NCI-H1694 treated with DMSO at 0.1 percent for 48 hours (cell line): ENCODE results near the gene LAMB4.
"Not testable (repeated sequence)": the region's sequence is repeated elsewhere in the genome, so short reads cannot be mapped to it uniquely, and the experiment has no call there.

ENCODE experiments used
- DNase-seq: peaks from one replicate; lab custom pipeline; 2025; lab: John Stamatoyannopoulos, UW

Gene LAMB4

DNA sequence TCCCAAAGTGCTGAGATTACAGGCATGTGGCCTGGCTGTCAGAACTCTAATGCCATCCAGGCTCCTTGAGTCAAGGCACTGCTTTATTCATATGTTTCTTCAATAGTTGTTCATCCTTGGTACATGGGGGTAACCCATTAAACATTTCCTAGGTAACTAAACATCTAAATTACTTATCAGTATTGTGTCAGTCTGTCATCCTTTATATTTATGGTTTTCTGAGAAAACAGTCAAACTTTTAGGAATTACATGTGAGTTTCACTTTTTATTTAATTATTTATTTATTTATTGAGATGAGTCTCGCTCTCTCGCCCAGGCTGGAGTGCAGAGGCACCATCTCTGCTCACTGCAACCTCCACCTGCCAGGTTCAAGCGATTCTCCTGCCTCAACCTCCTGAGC lies 81.7 kb downstream of the LAMB4 start:
- no peak for DNase-seq

DNA sequence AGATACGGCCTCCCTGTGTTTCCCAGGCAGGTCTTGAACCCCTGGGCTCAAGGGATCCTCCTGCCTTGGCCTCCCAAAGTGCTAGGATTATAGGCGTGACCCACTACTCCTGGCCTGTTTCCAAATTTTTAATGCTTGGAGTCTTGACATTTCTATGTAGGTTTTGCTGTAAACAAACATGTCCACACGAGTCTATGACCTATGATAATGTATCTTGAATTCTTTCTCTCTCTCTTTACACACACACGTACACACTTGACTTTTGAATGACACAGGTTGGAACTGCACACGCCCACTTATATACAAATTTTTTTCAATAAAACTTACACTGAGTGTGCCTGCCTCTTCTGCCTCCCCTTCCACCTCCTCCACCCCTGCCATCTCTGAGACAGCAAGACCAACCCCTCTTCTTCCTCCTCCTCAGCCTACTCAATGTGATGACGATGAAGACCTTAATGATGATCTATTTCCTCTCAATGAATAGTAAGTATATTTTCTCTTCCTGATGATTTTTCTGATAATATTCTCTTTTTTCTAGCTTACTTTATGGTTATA lies 83.1 kb downstream of the LAMB4 start:
- DNase-seq = no peak

DNA sequence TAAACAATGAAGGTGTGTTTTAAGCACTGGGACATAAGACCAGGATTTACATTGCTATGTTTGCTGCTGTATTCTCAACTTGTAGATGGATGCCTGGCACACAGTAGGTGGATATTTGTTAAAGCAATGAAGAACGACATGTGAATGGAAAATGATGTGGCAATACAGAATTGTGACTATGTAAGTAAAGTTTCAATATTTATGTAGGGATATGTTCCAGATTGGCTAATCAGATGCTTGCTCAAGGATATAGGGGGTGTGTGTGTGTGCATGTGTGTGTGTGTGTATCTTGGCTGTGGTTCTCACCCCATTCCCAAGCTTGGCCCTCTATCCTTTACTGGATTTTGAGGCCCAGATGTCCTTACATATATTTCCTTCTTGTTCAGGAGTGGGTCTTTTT lies 84.5 kb downstream of the LAMB4 start:
- DNase-seq = no peak

DNA sequence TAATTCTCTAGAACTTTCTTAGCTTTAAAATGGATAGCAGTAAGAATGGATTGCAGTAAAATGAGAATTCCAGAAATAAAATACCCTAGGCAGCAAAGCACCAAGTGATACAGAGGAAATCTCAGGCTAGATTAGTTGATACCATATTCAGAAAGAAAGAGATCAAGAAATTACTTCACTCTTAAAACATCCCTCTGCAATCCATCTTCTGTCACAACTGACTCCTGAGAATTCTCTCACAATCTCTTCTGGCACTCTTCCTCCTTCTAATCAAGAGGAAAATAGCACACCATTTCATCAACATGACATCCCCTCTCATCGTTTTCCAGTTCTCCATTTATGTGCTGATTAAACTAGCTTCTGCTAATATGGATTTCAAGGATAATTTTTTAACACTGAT lies 85.0 kb downstream of the LAMB4 start:
- DNase-seq = no peak

DNA sequence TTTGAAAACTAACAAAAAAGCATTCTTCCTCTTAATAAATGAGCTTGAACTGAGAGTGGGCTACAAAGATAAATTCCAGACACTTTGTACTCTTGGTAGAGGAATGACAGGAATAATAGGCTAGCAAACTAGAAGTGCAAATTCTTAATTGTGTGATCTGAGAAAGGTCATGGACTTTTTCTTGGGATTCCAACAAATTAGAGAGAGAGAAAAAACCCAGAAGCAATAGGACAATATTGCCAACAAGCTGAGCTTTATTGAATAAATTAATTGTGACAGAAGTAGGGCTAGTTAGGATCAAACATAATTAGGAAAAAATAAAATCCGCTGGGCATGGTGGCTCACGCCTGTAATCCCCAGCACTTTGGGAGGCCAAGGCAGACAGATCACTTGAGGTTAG lies 85.8 kb downstream of the LAMB4 start:
- no peak for DNase-seq

DNA sequence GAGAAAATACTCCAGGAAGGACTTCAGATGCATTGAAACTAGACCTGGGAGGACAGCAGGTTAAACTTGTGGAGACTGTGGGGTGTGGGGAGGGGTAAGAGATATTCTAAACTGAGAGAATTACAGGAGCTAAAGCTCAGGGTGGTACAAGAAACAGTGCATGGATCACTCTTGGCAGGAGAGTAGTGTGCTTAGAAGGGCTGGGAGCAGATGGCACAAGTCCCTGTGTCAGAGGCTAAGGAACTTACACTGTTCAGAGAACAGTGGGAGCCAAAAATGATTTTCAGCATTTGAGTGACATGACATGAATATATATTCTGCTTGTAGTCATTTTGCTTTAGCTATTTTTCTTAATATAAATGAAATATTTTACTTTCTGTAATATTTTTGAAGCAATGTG lies 91.2 kb downstream of the LAMB4 start:
- DNase-seq = peak; percentile 13

DNA sequence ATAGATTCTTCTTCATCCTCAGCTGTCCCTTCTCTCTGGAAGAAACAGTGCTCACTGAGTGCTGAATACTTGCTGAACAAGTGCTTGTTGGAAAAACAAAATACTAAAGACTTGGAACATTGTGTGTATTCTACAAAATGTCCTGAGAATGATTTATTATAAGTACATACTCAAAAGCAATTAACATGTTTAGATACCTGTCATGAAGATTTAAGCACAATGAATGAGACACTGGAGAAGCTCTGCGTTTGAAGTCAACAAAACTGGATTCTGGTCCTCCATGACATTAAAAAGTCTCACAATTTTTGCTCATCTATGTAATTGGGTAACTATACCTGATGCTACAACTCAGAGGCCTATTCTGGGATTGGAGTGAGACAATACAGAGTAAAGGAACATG lies 92.4 kb downstream of the LAMB4 start:
- no peak for DNase-seq

DNA sequence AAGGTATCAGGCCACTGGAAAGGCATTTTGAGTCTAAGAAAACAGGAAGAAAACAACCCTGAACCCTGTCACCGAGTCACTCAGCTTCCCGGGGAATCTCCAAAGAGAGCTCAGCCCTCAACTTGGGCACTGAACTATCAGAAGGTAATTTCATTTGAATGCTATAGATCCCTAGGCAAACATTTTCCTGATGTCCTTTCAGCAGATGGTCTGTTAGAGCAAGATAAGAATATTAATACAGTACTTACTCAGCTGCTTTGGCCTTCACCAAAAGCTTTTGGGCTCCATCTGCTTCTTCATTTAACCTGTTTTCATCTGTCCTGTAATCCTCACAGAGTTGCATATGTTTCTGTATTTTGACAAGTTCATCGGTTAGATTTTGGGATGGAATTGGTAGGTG lies 93.0 kb downstream of the LAMB4 start:
- DNase-seq = no peak

DNA sequence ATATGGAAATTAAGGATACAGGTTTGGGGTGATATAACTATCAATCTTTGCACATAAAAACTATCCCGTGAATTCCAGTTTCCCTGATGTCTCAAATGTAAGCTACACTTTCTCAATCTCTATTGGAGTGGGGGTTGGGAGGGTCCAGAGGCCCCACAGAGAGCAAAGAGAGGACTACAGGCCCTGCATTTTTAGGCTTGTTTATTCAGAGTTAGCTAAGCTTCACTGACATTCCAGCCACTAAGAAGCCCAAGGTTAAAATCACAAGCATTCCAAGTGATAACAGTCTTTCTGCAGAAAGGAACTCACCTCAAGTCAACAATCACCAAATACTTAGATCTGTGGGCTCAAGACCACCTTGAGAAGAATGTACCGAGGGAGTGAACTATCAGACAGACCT lies 95.6 kb downstream of the LAMB4 start:
- DNase-seq = no peak

DNA sequence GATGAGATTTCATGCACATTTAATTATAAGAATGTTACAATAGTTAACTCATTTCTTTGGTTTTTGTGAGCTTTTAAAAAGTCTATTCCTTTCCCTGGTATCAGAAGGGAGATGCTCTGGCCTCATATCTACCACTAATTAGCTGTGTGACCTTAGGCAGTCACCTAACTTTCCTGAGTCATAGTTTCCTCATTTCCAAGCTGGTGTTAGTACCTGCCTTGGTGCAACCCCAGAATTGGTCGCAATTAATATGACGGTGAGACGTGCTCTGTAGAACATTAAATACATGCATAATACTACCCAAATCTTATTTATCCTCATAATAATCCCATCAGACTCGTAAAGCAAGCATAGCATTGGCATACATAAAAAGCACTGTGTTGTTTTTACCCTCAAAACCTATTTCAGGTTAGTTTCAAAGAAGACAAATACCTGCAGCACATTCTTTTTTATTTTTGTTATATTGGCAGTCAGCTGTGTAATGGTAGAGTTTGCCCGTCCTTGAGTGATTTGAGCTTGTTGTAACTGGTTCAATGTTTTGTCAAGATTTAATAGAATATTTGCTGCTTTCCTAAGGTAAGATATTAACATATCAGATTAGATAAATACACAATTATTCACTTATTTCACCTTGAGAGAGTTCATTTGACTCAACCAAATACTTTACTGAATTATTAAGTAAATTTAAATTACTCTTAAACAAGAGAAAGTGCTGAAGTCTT lies 96.2 kb downstream of the LAMB4 start:
- no peak for DNase-seq

DNA sequence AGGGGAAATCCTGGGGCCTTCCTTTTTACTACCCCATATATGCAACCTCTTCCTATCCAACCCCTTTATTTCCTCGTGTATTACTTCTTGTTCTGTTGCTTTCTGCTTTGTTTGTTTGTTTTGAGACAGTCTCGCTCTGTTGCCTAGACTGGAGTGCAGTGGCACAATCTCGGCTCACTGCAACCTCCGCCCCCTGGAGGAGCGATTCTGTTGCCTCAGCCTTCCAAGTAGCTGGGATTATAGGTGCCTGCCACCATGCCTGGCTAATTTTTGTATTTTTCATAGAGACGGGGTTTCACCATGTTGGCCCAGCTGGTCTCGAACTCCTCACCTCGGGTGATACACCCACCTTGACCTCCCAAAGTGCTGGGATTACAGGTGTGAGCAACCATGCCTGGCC lies 96.9 kb downstream of the LAMB4 start:
- DNase-seq = not testable (repeated sequence)

DNA sequence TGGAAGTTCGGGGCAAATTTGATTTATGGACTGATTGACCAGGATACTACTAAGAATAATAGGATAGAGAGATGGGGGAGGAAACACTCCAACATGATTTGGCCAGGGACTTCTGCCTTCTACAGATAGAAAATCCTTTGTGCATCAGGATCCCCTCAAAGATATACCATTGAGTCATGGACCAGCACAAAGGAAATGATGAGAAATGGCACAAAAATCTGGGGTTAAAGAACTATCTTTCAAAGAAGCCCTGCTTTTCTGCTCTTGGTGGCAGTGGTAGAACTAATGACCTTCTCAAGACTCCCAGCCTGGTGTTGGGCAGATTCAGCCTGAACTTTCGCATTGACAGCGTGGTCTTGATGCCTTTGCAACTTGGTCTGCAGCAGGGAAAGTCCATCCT lies 99.6 kb downstream of the LAMB4 start:
- no peak for DNase-seq

DNA sequence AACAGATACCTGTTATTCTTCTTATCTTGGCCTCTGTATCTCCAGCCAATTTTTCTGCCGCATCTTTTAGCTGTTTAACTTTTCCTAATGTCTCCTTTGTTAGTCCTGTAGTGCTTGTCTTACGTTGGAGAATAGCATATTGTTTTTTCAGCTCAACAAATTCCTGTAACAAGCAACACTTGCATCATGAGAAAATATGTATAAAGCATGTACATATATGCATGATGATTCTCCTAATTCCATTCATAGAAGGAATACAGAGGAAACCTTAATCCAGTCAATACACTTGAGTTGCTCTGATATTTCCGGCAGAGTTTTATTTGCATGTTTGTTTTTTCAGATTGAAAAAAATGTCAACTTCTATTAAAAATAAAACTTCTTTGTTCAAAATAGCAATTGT lies 101.1 kb downstream of the LAMB4 start:
- no peak for DNase-seq

DNA sequence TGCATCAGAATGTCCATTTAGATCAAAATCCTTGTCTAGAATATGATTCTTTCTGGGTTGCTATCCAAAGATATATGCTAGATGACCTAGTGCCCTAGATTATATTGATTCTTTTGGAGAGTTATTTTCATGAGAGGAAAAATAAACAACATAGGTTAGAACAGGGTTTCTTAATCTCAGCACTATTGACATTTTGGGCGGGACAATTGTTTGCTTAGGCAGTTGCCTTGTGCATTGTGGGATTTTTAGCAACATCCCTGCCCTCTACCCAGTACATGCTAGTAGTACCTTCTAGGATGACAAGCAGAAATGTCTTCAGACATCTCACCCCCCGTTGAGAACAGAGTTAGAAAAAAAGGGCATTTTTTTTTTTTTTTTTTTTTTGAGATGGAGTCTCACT lies 102.0 kb downstream of the LAMB4 start:
- no peak for DNase-seq

DNA sequence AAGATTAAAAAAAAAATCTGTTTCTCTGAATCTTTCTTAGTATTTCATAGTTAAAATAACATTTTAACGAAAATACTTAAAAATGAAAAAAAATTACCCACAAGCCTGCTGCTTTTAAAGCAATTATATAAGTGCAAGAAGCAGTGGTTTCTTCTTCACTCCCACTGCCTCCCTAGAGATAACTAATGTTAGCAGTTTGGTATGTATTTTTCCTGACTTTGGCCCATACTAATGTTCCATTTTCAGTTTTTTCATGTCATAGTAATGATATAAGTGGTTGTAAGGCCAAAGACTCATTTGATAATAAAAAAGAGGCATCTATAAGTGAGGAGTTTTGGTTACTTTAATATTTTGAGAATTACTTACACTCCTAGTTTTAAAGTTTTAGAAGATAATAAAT lies 102.9 kb downstream of the LAMB4 start:
- no peak for DNase-seq

DNA sequence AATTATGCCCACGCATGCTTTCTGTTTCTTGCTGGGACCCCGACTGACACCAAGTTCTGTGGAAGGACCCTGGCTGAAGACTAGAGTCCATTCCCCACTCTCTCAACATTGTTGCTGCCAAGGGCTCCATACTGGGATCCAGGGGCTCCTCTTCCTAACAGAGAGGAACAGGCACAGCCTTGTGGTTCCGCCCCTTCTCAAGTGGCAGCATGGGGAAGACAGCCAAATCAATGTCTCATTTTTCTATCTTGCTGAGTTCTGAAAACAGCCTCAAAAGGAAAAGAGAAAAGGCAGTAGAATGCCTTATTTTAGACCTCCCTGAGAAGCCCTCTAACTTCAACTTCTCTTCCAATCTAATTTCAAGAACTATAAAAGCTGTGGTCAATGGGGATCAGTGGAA lies 103.5 kb downstream of the LAMB4 start:
- no peak for DNase-seq

DNA sequence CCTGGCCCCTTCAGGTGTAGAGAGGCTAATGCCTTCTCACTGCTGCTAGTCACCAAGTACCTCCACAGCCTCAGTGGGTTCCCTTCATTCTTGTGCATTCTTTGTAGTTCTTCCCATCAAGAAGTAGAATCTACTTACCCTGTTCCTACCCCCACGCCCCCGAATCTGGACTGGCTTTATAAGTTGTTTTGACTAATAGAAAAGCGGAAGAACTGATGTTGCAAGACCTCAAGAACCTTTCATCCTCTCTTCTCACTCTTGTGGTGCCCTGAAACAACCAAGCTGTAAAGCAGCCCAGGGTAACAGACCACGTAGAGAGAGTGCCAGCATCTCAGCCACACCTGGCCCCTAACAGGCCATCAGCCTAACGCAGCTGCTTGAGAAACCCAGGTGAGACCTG lies 104.0 kb downstream of the LAMB4 start:
- DNase-seq = no peak

DNA sequence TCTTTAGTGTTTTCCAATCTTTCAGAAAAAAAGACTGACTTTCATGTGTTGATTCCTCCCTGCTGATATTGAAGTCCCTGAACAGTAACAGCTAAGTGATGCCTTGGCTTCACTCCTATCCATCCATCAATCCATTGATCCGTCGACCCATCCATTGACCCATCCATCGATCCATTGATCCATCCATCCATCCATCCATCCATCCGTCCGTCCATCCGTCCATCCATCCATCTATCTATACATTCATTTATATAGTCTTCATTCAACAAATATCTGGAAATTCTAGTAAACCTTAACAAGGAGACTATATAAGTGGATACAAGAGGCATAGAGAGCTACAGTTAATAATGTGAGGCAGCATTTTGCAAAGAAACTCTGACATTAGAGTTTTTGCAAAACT lies 105.6 kb downstream of the LAMB4 start:
- no peak for DNase-seq

DNA sequence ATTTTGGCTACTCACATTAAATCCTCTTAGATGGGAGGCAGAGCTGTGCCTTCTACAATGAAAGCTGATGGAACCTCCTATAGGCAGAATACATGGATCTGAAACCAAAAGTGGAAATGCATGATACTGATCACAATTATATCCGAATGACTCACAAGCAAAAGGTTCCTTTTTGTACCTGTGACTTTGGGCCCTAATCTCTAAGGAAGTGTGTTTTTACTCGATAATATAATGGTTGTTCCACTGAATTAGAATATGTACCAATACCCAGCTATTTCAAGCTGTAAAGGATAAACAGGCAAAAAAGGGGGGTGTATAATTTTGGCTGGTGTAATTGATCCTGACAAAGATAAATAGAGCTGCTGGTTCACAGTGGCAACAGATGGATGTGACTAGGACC lies 109.6 kb downstream of the LAMB4 start:
- no peak for DNase-seq

DNA sequence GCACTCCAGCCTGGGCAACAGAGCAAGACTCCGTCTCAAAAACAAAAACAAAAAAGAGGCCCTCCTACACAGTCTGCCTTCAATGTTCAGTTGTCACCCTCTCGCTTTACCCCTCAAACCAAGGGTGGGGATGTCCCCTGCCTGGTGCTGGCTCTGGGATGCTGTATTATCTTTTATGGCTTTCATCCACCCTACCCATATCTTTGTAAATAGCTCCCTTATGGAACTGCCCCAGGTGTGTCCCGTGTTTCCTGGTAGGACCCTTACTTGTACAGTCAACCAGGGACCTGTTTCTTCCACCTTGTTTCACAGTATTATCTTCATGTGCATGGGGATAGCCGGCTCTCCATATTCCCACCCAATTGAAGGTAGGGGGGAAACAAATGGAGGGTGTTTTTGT lies 111.5 kb downstream of the LAMB4 start:
- no peak for DNase-seq

DNA sequence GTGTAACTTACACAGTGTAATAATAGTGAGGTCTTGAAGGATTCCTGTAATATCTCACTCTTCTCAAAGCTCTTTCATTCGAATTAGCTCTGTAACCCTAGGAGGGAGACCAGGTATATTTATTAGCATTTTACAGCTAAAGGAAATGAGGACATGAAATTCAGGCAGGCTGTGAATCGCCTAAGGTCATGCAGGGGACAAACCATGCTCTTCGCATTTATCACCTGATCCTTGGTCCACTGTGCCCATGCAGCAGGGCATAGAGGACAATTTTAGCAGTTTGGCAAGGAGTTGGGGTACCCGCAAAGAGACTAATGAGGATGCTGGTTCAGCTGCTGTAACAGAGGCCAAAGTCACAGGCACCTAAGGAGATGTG lies 112.4 kb downstream of the LAMB4 start:
- DNase-seq = no peak

DNA sequence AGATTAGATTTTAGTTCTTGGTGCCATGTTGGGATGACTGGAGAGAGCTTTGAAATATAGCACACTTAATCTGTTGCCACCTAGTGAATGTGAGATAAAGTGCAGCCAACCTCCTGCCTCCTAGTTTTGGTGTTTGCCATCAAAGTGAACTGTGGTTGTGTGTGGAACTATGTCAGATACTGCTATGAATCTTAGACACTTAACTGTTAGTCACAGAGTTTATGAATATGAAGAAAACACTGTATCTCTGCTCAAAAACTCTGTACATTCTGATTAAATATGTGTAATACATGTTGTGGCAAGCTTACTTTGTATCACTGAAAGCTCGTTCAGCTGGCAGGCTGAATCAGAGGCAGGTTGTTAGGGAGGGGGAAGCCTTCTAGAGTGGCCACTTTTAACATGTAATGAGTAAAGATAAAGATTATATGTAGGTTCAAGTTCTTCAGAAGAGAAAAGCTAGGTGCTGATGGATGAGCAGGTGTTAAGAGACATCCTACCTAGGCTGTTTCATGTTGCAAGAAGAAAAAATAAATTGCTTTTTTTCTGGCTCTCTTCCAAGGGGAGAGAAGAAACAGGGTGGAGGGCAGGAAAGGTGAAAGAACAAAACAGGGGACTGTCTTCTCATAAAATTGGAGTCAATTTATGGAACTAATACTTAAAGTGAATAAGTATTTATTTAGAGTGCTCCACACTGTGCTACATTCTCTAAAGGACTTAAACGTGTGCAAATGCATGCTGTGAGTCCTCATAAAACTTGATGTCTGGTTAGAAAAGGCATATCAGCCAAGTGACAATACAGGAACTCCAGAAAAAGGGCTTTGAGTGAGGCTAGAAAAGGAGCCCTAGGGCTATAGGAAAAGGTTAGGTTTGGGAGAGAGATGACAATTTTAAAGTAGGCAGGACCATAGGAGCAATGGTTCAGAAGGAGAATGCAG lies 113.1 kb downstream of the LAMB4 start:
- peak; percentile 65 for DNase-seq

DNA sequence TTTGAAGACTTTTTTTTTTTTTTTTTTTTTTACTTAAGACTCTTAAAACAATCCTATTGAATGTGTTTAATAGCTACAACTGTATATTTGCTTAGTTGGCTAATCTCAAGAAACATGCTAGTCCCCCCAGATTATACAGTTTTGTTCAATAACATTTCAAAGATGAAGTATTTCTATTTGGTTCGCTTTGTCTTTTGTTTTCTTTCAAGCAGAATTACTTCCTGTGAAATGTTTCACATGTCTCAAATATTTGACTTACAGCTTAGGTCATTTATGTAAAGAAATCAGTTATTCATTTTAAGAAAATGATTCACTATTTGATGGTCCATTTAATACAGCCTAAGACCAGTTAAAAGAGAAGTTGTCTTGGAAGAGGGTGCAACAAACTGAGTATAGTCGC lies 114.4 kb downstream of the LAMB4 start:
- no peak for DNase-seq
